ENCODE data around the gene PLIN1.

- TF ChIP-seq POLR2A (IDR thresholded peaks at IDR 0.05) (no peak), POLR2AphosphoS5 (IDR thresholded peaks at IDR 0.05) (no peak)
Observed at GRCh38 chr15:89679212-89679611, at the start of gene PLIN1.

Measured in transverse colon (tissue), 3 donors.